OCI-M2 (cell line): ENCODE measurements around the gene NOL4L.

ENCODE experiments used
- DNase-seq: peaks from one replicate; lab custom pipeline; 2025; ENCODE audit not compliant: unreplicated experiment; lab: John Stamatoyannopoulos, UW

Gene NOL4L, protein sequence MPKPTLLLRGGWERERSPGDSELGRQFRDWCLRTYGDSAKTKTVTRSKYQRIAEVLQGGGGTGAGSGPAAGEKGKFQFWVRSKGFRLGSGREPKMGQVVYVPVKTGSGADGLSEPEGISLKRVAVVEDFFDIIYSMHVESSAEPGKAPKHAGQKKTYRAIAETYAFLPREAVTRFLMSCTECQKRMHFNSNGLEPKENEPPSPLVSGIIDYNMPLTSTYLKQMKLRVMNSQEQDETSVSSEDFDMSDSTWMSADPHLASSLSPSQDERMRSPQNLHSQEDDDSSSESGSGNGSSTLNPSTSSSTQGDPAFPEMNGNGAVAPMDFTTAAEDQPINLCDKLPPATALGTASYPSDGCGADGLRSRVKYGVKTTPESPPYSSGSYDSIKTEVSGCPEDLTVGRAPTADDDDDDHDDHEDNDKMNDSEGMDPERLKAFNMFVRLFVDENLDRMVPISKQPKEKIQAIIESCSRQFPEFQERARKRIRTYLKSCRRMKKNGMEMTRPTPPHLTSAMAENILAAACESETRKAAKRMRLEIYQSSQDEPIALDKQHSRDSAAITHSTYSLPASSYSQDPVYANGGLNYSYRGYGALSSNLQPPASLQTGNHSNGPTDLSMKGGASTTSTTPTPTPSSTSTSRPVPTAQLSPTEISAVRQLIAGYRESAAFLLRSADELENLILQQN

DNA sequence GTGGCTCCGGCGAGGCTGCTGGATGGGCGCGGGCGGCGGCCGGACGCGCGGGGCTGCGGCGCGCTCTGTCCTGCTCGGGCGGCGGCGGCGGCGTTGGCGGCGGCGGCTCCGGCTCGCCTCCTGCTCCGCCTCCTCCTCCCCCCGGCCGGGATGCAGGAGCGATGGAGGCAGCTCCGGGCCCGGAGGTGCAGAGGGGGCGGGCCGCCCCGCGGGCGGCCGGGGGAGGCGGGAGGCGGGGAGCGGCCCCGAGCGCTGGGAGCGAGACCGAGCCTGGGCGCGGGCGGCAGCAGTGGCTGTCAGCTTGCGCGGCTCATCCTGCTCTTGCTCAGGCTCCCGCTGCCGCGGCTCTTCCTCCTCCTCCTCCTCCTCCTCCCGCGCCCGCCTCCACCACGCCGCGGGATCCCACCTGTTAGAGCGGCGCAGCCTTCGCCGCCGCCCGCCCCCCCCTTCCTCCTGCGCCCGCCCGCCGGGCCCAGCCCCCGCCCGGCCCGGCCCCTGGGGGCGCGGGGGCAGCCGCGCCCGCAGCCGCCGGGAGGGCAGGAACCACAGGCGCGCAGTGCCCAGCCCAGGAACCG is at the start of gene NOL4L:
NOL4L (minus strand) TSS at position 323 of the 575 bp plus-strand sequence. CDS start 443 bp downstream, outside the sequence.
- DNase-seq = no peak

DNA sequence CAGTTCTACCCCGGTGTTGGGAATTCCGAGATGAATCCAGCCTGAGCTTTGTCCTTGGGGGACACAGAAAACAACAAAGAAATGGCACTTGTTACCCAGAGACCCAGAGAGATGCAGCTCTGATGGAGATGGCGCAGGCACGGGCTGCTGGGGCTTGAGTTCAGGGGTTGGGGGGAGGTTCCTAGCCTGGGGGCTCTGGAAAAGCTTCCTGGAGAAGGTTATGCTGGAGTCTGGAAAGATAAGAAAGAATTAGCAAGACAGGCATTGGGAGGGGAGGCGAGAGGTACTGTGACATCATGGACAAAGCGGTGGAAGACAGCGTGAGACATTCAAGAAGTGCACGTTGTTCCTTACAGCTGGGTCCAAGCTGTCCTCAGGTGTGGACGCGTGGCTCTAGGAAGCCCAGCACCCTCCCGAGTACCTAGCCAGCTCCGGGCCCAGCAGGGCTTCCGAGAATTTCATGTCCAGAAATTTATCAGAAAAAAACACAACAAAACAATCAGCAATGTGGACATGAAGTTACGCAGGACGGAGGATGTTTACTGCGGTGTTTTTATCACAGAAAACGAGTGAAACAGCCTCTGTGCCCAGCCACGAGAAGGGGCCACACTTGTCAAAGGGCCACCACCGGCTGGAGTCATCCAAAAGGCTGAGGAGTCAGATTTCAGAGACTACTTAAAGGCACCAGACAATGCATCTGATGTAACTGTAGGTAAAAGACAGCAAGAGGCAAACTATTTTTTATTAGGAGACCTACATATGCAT is 49.1 kb upstream of the NOL4L start:
- DNase-seq = peak; percentile 66

DNA sequence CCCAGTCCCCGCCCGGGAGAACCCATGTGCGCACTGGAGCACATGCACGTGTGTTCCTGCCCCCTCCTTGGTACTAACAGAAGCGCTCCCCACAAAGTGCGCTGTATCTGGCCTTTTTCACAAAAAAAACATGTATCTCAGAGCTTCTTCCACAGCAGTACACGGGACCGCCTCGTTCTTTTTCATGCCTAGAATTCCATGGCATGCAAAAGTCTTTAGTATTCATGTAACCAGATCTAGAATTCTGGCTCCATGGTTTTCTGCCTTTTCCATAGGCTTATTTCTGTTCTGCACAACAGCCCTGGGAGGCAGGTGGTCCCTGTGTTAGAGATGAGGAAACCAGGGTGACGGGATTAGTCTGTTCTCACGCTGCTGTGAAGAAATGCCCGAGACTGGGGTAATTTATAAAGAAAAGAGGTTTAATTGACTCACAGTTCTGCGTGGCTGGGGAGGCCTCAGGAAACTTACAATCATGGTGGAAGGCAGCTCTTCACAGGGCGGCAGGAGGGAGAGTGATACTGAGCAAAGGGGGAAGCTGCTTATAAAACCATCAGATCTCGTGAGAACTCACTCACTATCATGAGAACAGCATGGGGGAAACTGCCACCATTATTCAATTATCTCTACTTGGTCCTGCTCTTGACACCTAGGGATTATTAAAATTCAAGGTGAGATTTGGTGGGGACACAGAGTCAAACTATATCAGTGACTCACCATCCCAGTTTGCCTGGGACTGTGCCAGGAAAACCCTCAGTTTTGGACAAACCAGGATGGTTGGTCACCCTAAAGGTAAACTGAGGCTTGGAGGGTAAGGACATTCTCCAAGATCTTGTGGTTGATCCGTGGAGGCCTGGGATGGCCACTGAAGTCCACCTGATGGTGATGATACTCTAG is 47.6 kb upstream of the NOL4L start:
- DNase-seq = peak; percentile 80

DNA sequence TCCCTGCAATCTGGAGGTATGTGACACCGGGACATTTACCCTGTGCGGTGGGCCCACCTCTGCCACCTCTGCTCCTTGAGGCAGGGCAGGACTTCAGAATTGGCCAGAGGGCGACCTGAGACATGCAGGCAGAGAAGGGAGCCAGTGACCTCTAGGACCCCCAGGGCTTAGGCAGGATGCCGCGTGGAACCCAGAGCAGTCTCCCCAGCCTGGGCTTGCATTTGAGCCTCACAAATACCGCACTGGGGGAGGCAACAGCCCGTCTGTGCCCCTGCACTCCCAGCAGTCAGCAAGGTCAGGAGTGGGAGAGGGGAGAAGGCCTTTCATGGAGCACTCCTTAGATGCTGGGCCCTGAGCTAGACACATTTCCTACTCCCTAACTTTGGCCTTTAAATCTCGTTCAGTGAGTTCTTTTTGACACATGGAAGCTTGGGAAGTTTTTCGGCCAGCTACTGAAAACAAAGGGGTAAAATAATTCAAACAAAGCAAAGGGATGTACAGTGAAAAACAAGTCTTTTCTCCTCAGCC is 46.9 kb upstream of the NOL4L start:
- DNase-seq = no peak

DNA sequence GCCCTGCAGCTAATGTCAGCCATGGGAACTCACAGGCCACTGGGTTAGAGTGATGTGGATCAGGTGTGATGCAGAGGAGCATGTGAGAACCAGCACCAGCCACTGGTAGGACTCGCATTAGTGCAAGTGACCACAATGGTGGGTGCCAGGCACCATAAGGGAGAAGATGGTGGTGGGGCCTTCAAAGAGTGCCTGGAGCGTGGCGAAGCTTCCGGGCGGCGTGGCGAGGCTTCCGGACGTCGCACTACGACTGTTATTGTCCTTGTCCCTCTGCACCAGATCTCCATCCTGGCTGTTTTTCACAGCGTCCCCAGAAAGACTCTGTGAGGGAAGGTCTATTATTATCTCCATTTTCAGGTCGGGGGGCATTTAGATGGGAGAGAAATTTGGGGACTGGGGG is 44.7 kb upstream of the NOL4L start:
- DNase-seq = no peak

DNA sequence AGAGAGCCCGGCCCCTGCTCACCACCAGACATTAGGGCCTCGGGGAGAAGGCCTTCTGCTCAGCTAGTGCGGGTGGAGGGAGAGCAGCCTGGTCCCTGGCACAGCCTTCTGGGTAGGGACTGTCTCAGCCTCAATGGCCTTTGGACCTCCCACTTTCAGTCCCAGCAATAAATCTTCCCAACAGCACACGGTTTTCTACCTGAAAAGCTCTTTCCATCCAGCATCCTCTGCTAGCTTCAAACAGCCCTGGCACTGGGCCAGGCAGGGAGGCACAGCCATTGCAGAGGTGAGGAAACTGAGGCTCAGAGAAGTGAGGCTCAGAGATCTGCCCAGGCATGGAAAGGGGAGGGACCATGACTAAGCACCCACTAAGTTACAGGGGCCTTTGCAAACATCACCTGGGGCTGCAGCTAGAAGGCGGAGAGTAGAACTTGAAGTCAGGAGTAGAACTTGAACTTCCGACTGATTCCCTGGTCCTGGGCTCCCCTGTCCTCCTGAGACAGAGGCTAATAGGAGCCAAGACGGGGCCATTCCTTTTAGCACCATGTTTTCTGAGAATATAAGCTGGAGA is 43.9 kb upstream of the NOL4L start:
- DNase-seq = no peak

DNA sequence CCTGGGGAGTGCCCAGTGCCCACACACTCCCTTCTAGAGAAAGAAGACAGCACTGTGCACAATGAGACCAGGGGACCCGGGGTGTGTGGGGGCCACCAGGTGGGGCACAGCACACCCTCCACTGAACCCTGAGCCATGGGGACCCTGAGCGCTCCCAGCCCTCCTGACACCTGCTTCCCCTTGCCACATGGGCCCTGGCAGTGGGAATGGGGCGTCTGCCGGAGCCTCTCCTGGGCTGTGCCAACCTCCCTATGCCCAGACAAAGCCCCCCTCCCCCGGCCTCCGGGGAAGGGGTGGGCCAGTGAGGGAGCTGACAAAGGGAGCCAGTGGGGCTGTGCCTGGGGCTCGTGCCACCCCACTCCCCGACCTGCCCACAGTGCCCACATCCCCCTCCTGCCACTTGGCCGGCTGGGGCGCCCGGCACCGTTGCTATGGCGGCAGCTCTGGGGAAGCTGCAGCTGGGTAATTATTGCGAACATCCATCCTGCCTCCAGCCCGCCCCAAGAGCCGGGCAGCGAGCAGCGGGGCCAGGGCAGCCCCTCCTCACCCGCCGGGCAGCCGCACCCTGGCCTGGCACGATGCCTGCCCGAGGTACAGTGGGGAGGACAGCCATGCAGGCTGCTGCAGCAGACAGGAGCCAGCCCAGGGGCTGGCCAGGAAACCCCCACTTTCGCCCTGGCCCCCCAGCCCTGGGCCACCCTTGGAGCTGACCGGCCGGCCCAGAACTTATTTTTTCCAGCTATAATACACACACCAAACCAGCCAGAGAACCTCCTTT is 41.9 kb upstream of the NOL4L start:
- no peak for DNase-seq

DNA sequence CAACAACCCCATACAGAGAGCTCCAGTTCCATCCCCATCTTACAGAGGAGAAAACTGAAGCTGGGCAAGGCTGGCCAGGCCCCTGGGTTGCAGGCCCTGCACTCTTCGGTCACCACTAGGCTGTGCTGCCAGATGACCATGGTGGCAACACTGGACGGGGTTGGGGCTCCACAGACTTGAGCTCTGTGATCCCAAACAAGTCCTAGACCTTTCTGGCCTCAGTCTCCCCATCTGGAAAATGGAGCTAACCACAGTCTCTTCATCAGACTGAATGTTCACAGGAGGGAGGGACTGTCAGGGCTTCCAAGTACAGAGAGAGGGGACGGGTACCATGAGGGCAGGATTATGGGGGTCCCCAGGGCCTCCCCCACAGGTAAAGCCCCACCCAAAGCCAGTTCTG is 41.3 kb upstream of the NOL4L start:
- no peak for DNase-seq

DNA sequence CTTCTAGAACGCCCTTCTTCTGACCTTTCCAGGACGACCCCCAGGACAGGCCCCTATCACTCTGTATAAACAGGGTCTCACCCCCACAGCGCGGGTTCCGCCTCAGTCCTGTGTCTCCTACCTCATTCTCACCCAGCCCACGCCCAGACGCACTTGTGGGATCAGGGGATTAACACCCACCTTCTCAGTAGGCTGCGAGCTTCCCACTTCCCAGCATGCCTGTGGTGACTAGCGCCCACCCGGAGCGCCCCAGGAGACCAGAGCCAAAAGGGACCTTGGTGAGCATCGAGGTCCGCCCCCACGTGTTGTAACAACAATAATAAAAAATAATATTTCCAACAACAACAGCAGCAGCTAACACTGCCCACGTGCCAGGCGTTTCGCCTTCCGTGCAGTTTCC is 40.9 kb upstream of the NOL4L start:
- DNase-seq = no peak

DNA sequence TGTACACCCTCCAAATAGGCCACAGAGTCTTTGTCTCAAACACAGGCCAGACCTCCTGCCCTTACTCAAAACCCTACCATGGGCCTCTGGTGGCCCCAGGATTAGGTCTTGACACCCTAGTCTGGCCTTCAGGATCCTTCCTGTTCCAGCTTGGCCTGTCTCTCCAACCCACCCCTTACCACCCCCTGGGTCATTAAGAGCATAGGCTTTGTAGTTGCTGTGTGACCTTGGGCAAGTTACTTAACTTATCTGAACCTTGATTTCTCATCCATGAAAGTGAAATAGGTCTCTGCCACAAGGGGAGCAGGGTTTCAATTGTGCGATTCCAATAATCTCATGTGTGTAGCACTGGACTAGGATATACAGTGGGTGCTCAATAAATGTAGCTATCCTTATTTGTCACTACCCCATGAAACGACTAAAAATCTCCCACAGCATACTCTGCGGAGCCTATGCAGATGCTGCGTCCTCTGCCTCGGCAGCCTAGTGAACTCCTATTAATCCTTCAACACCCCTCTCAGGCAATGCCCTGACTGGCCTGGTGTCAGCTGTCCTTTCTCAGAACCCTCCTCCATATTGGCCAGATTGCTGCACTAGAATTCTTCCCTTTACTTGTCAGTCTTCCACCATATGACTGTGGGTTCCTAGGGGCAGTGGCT is 39.7 kb upstream of the NOL4L start:
- DNase-seq = no peak

DNA sequence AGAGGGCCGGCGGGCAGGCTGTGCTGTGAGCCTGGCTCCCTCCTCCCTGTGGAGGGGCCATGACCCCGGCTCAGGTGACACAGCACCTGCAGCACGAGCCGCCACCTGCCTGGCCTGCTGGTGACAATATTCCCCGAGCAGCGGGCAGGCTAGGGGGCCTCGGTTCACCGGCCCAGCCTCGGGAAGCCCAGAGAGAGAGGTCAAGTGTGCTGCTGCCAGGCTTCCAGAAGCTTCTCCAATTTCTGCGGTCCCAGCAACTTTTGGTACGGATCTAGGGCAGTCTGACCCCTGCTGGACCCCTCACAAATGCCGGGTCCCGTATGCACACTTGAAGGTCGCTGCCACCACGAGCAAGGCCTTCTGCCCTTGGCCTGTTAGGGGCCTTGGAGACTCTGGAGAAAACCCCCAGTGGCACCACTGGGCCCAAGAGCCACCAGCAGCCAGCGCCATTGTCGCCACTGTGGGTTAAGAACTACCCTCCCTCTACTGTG is 38.6 kb upstream of the NOL4L start:
- no peak for DNase-seq

DNA sequence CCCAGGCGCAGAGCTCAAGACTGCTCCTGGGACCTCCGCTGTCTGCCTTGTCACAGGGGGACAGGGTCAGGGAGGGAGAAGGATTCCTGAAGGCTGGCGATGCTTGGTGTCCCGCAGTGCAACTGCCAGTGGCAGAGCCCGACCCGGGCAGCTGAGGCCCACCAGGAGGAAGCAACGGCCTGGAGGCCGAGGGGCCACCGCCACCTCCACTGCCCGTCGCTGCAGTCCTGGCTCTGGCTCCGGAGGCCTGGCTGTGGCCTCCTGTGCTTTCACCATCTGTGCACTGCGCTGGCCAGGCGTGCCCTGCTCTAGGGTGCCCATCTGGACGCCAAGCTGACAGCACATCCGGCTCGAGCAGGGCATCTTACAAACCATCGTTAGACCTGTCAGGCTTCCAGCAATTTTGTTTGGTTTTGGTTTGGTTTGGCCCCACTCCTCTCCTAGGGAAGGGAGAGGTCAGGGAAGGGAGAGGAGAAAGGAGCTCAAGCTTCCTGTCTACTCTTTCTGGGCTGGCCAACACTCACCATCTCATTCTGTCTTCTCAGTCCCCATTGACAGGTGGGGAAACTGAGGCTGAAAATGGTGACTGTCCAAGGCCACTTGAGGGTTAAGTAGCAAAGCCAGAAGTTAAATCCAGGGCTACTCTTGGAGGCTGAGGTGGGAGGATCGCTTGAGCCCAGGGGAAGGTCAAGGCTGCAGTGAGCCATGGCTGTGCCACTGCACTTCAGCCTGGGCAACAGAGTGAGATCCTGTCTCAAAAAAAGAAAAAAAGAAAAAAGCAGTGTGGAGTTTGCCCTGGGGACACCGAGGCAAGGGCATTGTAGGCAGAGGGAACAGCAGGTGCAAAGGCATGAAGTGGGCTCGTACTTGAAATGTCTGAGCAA is 37.7 kb upstream of the NOL4L start:
- DNase-seq = no peak

DNA sequence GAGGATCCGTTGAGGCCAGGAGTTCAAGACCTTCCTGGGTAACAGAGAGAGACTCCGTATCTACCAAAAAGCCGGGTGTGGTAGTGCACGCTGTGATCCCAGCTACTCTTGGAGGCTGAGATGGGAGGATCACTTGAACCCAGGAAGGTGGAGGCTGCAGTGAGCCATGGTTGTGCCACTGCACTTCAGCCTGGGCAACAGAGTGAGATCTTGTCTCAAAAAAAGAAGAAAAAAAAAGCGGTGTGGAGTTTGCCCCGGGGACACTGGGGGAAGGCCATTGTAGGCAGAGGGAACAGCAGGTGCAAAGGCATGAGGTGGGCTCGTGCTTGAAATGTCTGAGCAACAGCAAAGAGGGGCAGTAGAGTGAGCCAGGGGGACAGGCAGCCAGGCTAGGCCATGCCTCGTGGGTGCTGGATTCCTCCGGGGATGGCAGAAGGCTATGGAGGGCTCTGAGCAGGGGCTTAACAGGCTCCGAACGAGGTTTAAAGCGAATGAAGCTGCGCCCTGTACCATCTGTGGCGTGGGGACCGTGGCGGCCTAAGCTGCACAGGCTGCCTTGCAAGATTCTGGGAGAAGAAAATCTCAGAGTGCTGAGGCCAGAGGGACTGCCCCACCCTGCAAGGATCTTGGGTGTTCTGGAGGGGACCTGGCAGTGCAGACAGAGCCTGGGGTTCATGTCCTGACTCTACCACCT is 36.9 kb upstream of the NOL4L start:
- no peak for DNase-seq

DNA sequence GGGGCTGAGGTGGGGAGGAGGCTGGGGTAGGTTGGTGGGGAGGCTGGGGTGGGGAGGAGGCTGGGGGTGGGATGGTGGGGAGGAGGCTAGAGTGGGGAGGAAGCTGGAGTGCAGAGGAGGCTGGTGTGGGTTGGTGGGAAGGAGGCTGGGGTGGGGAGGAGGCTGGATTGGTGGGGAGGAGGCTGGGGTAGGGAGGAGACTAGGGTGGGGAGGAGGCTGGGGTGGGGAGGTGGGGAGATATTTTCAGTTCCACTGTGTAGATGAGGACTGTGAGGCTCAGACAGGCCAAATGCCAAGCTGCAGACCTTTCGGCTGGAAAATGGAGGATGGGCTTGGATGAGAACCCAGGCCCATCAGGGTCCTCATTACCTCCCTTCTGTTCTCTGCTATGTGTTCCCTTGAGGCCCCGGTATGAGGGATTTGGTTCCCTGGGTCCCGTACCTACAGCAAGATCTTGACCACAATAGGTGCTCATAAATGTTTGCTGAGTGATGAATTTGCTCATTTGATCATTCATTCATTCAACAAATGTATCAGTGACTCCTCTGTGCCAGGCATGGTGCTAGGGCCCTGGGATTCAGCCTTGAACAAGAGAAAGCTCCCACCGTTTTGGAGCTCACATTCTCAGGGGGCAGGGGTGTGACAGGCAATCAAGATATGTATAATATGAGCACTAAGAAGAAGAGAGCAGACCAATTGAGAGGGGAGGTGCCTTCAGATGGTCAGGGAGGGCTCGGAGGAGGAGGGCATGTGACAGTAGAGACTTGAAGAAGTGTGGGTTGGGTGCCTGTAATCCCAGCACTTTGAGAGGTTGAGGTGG is 36.1 kb upstream of the NOL4L start:
- DNase-seq = no peak

DNA sequence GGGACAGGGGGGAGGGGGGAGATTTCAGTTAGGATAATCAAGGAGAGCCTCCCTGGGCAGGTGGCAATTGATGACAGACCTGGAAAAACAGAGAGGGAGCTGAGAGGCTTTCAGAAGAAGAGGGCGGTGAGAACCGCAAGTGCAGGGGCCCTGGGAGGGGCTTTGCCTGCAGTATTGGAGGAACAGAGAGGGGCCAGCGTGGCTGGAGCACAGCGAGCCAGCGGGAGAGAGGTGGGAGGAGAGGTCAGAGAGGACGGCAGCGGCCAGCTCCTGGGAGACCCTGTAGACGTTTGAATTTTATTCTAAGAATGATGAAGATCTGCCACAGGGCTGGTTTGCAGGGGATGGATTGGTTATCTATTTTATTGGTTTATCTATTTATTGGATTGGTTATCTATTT is 34.5 kb upstream of the NOL4L start:
- DNase-seq = no peak

DNA sequence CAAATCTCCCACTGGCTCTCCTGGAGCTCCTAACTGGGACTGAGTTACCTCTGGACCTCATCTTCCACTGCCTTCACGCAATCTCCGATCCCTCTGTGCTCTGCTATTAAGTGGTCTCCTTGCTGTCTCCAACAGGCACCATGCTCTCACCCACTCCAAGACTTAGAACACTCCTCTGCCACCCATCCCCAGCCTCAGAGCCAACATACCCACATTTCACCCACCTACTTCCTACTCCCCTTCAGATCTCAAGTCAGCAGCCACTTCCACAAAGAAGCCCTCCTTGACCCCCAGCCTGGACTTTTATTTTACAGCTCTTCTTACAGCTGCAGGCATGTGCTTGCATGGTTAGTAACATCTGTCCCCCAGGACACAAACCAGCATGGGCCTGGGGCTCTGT is 29.6 kb upstream of the NOL4L start:
- no peak for DNase-seq
